ENCODE measurements around the gene FAT1. TPM values are rescaled to one million over a fixed set of nuclear protein-coding genes. Genes with fewer than 3 reads are reported as not detected.

The FAT1 gene
- total and polyA plus RNA-seq, 2 experiments from 2014 or later, result 15.8 to 98.1 TPM

DNA sequence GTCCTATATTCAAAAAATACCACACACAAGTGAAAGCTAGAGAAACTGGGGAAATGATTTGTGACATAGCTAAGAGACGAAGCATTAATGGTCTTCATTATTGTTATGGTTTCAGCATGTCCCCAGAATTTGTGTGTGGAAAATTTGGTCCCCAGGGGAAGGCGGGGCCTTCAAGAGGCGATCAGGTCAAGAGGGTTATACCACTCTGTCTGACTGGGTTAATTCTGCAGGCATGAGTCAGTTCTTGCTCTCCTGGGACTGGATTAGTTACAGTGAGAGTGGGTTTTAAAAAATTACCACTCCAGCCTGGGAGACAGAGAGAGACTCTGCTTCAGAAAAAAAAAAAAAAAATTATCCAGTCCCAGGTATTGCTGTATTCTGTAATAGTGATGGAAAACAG, 166.2 kb downstream of the FAT1 start:
- Histone ChIP-seq H3K27me3 (peaks cover 35% of the 10 kb centered on the region), H3K36me3 (no peaks in the 10 kb centered on the region), H3K27ac (no peak overlapping the region), H3K4me3 (no peak overlapping the region), H3K9me3 (ENCODE audit: low read depth) (no peaks in the 10 kb centered on the region), H3K4me1 (ENCODE audit: low read depth) (no peaks in the 10 kb centered on the region)
- DNase-seq (ENCODE audit: low read depth in 1 of 2, low spot score in 1 of 2), result no peak
- TF ChIP-seq, protein P1, sequence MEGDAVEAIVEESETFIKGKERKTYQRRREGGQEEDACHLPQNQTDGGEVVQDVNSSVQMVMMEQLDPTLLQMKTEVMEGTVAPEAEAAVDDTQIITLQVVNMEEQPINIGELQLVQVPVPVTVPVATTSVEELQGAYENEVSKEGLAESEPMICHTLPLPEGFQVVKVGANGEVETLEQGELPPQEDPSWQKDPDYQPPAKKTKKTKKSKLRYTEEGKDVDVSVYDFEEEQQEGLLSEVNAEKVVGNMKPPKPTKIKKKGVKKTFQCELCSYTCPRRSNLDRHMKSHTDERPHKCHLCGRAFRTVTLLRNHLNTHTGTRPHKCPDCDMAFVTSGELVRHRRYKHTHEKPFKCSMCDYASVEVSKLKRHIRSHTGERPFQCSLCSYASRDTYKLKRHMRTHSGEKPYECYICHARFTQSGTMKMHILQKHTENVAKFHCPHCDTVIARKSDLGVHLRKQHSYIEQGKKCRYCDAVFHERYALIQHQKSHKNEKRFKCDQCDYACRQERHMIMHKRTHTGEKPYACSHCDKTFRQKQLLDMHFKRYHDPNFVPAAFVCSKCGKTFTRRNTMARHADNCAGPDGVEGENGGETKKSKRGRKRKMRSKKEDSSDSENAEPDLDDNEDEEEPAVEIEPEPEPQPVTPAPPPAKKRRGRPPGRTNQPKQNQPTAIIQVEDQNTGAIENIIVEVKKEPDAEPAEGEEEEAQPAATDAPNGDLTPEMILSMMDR (IDR thresholded peaks at IDR 0.05; ENCODE audit: low read depth, low read length), result no peak

- H3K27ac ChIP-seq, result no peak overlapping the region
- no peaks in the 10 kb centered on the region for H3K4me1 ChIP-seq (ENCODE audit: low read depth)
- H3K9me3 ChIP-seq (ENCODE audit: low read depth), result no peaks in the 10 kb centered on the region
- DNase-seq (ENCODE audit: low read depth in 1 of 2, low spot score in 1 of 2), result no peak
- no peak overlapping the region for H3K4me3 ChIP-seq
- H3K36me3 ChIP-seq, result no peaks in the 10 kb centered on the region
- H3K27me3 ChIP-seq, result peaks cover 35% of the 10 kb centered on the region
- TF ChIP-seq, protein P1 (IDR thresholded peaks at IDR 0.05; ENCODE audit: low read depth, low read length), result no peak
These were observed 166.6 kb downstream of the FAT1 start for GRCh38 chr4:186557061-186557460.

- peak; percentile 13 to 63 for DNase-seq (ENCODE audit: low read depth in 1 of 2, low spot score in 1 of 2)
- Histone ChIP-seq H3K36me3 (no peaks in the 10 kb centered on the region), H3K4me3 (peak within 1 kb of the TSS; percentile 46), H3K27me3 (peaks cover 37% of the 10 kb centered on the region), H3K9me3 (ENCODE audit: low read depth) (no peaks in the 10 kb centered on the region), H3K27ac (no peak within 1 kb of the TSS), H3K4me1 (ENCODE audit: low read depth) (no peaks in the 10 kb centered on the region)
- TF ChIP-seq, protein P1 (IDR thresholded peaks at IDR 0.05; ENCODE audit: low read depth, low read length), result no peak
These were observed 168.5 kb downstream of the FAT1 start, which contains the start of gene MTNR1A for GRCh38 chr4:186554914-186555827. TSS of gene MTNR1A (minus strand) at chr4:186555567. CDS start at chr4:186555365, 202 bp downstream.

DNA sequence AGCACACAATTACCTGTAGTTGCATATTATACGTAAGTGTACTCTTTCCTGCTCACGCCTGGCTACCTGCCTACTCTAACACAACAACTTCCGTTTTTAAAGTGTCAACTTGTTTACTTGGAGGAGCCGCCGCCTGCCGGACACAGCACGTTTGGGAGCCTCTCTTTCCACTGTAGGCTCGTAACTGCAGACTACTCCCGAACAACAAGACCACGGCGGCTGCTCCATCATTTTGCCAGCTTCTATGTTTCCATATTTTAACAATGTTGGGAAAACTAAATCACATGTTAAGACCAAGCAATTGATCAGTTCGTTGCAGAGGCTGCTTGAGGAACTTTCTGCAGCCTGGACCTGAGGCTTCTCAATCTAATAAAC, 169.1 kb downstream of the FAT1 start:
- H3K4me1 ChIP-seq (ENCODE audit: low read depth), result no peaks in the 10 kb centered on the region
- H3K4me3 ChIP-seq, result peak overlapping the region; percentile 46
- peaks cover 44% of the 10 kb centered on the region for H3K27me3 ChIP-seq
- H3K9me3 ChIP-seq (ENCODE audit: low read depth), result no peaks in the 10 kb centered on the region
- H3K27ac ChIP-seq, result no peak overlapping the region
- H3K36me3 ChIP-seq, result no peaks in the 10 kb centered on the region
- TF ChIP-seq, protein P1 (IDR thresholded peaks at IDR 0.05; ENCODE audit: low read depth, low read length), result peak; percentile 25
- peak; percentile 39 to 46 for DNase-seq (ENCODE audit: low read depth in 1 of 2, low spot score in 1 of 2)

GRCh38 chr4:186553717-186554116, 169.9 kb downstream of the FAT1 start:
- TF ChIP-seq, protein P1 (IDR thresholded peaks at IDR 0.05; ENCODE audit: low read depth, low read length), result no peak
- peak in 1 of 2 donors; percentile 39 for DNase-seq (ENCODE audit: low read depth in 1 of 2, low spot score in 1 of 2)
- peaks cover 50% of the 10 kb centered on the region for H3K27me3 ChIP-seq
- no peaks in the 10 kb centered on the region for H3K36me3 ChIP-seq
- no peaks in the 10 kb centered on the region for H3K4me1 ChIP-seq (ENCODE audit: low read depth)
- H3K9me3 ChIP-seq (ENCODE audit: low read depth), result no peaks in the 10 kb centered on the region
- H3K4me3 ChIP-seq, result no peak overlapping the region
- no peak overlapping the region for H3K27ac ChIP-seq

Data from cardiac muscle cell (in vitro differentiated cells and primary cell).